HCT116 (cell line): Measurements from ENCODE around the gene SLFN12L.

Source experiments
- CEBPB ChIP-seq: IDR thresholded peaks from 2 replicates; pipeline ENCODE4 v1.6.1; 2012; ENCODE audit warnings: low read depth
- EGR1 ChIP-seq: IDR thresholded peaks from 2 replicates; pipeline ENCODE4 v1.6.1; 2012; ENCODE audit warnings: low read depth
- ELF1 ChIP-seq: IDR thresholded peaks from 2 replicates; pipeline ENCODE4 v1.6.1; 2012; ENCODE audit warnings: low read depth, borderline replicate concordance
- EZH2 ChIP-seq: fragments of 200-600 bp; sonication (generic); IDR thresholded peaks from 2 replicates; pipeline ENCODE4 v1.6.1; 2017; ENCODE audit warnings: antibody characterized with exemption, mixed run types
- EZH2phosphoT487 ChIP-seq: fragments of 200-600 bp; IDR thresholded peaks from 2 replicates; pipeline ENCODE4 v1.6.1; 2018; ENCODE audit warnings: antibody characterized with exemption, borderline replicate concordance
- JUND ChIP-seq: IDR thresholded peaks from 2 replicates; pipeline ENCODE4 v1.6.1; 2012
- POLR2A ChIP-seq: IDR thresholded peaks from 2 replicates; pipeline ENCODE4 v1.7.0; 2011; ENCODE audit warnings: borderline replicate concordance; ENCODE audit not compliant: insufficient read depth, insufficient read length; ENCODE audit errors: extremely low read depth
- RAD21 ChIP-seq: IDR thresholded peaks from 2 replicates; pipeline ENCODE4 v1.6.1; 2012; ENCODE audit warnings: low read depth, mild to moderate bottlenecking
- REST ChIP-seq: IDR thresholded peaks from 2 replicates; pipeline ENCODE4 v1.6.1; 2012; ENCODE audit warnings: low read depth
- SP1 ChIP-seq: IDR thresholded peaks from 2 replicates; pipeline ENCODE4 v1.6.1; 2012; ENCODE audit warnings: low read depth
- YY1 ChIP-seq: IDR thresholded peaks from 2 replicates; pipeline ENCODE4 v1.6.1; 2011; ENCODE audit warnings: low read length, low read depth, moderate library complexity, mild to moderate bottlenecking; ENCODE audit not compliant: insufficient replicate concordance; ENCODE audit errors: extremely low read depth
- ZBTB33 ChIP-seq: IDR thresholded peaks from 2 replicates; pipeline ENCODE4 v1.6.1; 2011; ENCODE audit warnings: mild to moderate bottlenecking, low read length, moderate library complexity; ENCODE audit not compliant: insufficient replicate concordance; ENCODE audit errors: extremely low read depth
- TF ChIP-seq, protein P1 (sequence below), 3 experiments: fragments of 200-600 bp in 1 of 3; sonication (generic) in 1 of 3; IDR thresholded peaks in 2 of 3; conservative IDR thresholded peaks in 1 of 3; 2 replicates each; pipeline ENCODE4 v1.5.1; 2012 to 2017; ENCODE audit warnings: low read depth in 2 of 3, low read length in 2 of 3, antibody characterized with exemption in 1 of 3, borderline replicate concordance in 1 of 3, control low read depth in 1 of 3, mild to moderate bottlenecking in 1 of 3, mixed read lengths in 1 of 3, mixed run types in 1 of 3, moderate library complexity in 1 of 3; ENCODE audit not compliant: insufficient read depth in 1 of 3

DNA sequence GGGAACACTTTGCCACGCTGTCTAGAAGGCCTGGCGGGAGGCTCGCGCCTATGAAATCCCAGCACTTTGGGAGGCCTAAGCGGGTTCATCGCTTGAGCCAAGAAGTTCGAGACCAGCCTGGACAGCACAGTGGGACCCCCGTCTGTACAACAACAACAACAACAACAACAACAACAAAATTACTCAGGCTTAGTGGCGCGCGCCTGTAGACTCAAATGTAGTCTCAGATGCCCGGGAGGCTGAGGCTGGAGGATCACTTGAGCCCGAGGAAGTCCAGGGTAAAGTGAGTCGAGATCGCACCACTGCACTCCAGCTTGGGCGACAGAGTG is 88.6 kb downstream of the SLFN12L start:
- TF ChIP-seq, protein P1, sequence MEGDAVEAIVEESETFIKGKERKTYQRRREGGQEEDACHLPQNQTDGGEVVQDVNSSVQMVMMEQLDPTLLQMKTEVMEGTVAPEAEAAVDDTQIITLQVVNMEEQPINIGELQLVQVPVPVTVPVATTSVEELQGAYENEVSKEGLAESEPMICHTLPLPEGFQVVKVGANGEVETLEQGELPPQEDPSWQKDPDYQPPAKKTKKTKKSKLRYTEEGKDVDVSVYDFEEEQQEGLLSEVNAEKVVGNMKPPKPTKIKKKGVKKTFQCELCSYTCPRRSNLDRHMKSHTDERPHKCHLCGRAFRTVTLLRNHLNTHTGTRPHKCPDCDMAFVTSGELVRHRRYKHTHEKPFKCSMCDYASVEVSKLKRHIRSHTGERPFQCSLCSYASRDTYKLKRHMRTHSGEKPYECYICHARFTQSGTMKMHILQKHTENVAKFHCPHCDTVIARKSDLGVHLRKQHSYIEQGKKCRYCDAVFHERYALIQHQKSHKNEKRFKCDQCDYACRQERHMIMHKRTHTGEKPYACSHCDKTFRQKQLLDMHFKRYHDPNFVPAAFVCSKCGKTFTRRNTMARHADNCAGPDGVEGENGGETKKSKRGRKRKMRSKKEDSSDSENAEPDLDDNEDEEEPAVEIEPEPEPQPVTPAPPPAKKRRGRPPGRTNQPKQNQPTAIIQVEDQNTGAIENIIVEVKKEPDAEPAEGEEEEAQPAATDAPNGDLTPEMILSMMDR (IDR thresholded peaks at IDR 0.05 in 2 of 3, conservative IDR thresholded peaks at IDR 0.05 in 1 of 3; ENCODE audit: borderline replicate concordance in 1 of 3, insufficient read depth in 1 of 3, low read depth in 2 of 3, low read length in 2 of 3), result no peak
- TF ChIP-seq EZH2 (no peak), POLR2A (no peak), YY1 (no peak), EZH2phosphoT487 (no peak), EGR1 (no peak), REST (no peak), ZBTB33 (no peak), ELF1 (no peak), RAD21 (no peak), CEBPB (no peak), JUND (no peak), SP1 (no peak)
